ENCODE data around the gene RALGAPA1. TPM values are rescaled to one million over a fixed set of nuclear protein-coding genes. Genes with fewer than 3 reads are reported as not detected.
"Not testable (repeated sequence)": the region's sequence is repeated elsewhere in the genome, so short reads cannot be mapped to it uniquely, and the experiment has no call there.

The RALGAPA1 gene
- total RNA-seq, 1 experiment from 2014 or later: 31.7 TPM

DNA sequence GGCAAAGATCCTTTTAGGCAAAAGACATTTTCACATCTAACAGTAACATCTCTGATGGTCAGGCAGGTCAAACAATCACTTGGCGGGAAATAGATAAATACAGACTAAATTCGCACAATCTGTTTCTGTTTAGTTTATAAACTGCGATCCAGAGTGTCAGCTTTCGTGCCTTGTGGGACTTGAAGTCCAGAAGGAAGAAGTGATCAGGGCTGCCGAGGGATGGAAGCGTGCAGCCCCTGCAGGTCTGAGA lies 16.8 kb upstream of the RALGAPA1 start (continued):
- TF ChIP-seq, protein P1, sequence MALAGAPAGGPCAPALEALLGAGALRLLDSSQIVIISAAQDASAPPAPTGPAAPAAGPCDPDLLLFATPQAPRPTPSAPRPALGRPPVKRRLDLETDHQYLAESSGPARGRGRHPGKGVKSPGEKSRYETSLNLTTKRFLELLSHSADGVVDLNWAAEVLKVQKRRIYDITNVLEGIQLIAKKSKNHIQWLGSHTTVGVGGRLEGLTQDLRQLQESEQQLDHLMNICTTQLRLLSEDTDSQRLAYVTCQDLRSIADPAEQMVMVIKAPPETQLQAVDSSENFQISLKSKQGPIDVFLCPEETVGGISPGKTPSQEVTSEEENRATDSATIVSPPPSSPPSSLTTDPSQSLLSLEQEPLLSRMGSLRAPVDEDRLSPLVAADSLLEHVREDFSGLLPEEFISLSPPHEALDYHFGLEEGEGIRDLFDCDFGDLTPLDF (CRISPR knock-in tag; IDR thresholded peaks at IDR 0.05): no peak
- no peak for TF ChIP-seq TCF7 (CRISPR knock-in tag; IDR thresholded peaks at IDR 0.05; ENCODE audit: low read depth)
- TF ChIP-seq, protein P2, sequence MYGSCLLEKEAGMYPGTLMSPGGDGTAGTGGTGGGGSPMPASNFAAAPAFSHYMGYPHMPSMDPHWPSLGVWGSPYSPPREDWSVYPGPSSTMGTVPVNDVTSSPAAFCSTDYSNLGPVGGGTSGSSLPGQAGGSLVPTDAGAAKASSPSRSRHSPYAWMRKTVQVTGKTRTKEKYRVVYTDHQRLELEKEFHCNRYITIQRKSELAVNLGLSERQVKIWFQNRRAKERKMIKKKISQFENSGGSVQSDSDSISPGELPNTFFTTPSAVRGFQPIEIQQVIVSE (CRISPR knock-in tag; IDR thresholded peaks at IDR 0.05; ENCODE audit: borderline replicate concordance): no peak
- TF ChIP-seq, protein P3, sequence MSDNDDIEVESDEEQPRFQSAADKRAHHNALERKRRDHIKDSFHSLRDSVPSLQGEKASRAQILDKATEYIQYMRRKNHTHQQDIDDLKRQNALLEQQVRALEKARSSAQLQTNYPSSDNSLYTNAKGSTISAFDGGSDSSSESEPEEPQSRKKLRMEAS (CRISPR knock-in tag; IDR thresholded peaks at IDR 0.05): no peak
- no peak for TF ChIP-seq NFE2L1 (CRISPR knock-in tag; IDR thresholded peaks at IDR 0.05)
- TF ChIP-seq, protein P4, sequence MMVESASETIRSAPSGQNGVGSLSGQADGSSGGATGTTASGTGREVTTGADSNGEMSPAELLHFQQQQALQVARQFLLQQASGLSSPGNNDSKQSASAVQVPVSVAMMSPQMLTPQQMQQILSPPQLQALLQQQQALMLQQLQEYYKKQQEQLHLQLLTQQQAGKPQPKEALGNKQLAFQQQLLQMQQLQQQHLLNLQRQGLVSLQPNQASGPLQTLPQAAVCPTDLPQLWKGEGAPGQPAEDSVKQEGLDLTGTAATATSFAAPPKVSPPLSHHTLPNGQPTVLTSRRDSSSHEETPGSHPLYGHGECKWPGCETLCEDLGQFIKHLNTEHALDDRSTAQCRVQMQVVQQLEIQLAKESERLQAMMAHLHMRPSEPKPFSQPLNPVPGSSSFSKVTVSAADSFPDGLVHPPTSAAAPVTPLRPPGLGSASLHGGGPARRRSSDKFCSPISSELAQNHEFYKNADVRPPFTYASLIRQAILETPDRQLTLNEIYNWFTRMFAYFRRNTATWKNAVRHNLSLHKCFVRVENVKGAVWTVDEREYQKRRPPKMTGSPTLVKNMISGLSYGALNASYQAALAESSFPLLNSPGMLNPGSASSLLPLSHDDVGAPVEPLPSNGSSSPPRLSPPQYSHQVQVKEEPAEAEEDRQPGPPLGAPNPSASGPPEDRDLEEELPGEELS (CRISPR knock-in tag; IDR thresholded peaks at IDR 0.05): no peak
- TF ChIP-seq OVOL2 (CRISPR knock-in tag; IDR thresholded peaks at IDR 0.05; ENCODE audit: borderline replicate concordance): no peak
- TF ChIP-seq, protein P5, sequence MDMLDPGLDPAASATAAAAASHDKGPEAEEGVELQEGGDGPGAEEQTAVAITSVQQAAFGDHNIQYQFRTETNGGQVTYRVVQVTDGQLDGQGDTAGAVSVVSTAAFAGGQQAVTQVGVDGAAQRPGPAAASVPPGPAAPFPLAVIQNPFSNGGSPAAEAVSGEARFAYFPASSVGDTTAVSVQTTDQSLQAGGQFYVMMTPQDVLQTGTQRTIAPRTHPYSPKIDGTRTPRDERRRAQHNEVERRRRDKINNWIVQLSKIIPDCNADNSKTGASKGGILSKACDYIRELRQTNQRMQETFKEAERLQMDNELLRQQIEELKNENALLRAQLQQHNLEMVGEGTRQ (CRISPR knock-in tag; IDR thresholded peaks at IDR 0.05): no peak
- TF ChIP-seq, protein P6, sequence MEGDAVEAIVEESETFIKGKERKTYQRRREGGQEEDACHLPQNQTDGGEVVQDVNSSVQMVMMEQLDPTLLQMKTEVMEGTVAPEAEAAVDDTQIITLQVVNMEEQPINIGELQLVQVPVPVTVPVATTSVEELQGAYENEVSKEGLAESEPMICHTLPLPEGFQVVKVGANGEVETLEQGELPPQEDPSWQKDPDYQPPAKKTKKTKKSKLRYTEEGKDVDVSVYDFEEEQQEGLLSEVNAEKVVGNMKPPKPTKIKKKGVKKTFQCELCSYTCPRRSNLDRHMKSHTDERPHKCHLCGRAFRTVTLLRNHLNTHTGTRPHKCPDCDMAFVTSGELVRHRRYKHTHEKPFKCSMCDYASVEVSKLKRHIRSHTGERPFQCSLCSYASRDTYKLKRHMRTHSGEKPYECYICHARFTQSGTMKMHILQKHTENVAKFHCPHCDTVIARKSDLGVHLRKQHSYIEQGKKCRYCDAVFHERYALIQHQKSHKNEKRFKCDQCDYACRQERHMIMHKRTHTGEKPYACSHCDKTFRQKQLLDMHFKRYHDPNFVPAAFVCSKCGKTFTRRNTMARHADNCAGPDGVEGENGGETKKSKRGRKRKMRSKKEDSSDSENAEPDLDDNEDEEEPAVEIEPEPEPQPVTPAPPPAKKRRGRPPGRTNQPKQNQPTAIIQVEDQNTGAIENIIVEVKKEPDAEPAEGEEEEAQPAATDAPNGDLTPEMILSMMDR (IDR thresholded peaks at IDR 0.05): no peak
- no peak for TF ChIP-seq ZNF138 (CRISPR knock-in tag; conservative IDR thresholded peaks at IDR 0.05)
- TF ChIP-seq NR2C2 (CRISPR knock-in tag; IDR thresholded peaks at IDR 0.05): no peak
- TF ChIP-seq, protein P7, sequence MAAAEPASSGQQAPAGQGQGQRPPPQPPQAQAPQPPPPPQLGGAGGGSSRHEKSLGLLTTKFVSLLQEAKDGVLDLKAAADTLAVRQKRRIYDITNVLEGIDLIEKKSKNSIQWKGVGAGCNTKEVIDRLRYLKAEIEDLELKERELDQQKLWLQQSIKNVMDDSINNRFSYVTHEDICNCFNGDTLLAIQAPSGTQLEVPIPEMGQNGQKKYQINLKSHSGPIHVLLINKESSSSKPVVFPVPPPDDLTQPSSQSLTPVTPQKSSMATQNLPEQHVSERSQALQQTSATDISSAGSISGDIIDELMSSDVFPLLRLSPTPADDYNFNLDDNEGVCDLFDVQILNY (CRISPR knock-in tag; IDR thresholded peaks at IDR 0.05): no peak

DNA sequence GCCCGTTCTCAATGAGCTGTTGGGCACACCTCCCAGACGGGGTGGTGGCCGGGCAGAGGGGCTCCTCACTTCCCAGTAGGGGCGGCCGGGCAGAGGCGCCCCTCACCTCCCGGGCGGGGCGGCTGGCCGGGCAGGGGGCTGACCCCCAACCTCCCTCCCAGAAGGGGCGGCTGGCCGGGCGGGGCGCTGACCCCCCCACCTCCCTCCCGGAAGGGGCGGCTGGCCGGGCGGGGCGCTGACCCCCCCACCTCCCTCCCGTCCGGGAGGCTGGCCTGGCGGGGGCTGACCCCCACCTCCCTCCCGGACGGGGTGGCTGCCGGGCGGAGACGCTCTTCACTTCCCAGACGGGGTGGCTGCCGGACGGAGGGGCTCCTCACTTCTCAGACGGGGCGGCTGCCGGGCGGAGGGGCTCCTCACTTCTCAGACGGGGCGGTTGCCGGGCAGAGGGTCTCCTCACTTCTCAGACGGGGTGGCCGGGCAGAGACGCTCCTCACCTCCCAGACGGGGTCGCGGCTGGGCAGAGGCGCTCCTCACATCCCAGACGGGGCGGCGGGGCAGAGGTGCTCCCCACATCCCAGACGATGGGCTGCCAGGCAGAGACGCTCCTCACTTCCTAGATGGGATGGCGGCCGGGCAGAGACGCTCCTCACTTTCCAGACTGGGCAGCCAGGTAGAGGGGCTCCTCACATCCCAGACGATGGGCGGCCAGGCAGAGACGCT lies 15.5 kb upstream of the RALGAPA1 start:
- Mint-ChIP-seq H3K4me3 (0 out of 2 replicates have a peak overlapping the region, but pooled peaks have one; percentile 80), H3K4me1 (peaks cover 13% of the 10 kb centered on the region)
- DNase-seq (ENCODE audit: low spot score); H3K36me3 Mint-ChIP-seq; POLR2A ChIA-PET; H3K9me3 Mint-ChIP-seq; ATAC-seq; H3K27ac Mint-ChIP-seq; H3K27me3 Mint-ChIP-seq (ENCODE audit: low read depth); CTCF ChIA-PET: not testable (repeated sequence)

DNA sequence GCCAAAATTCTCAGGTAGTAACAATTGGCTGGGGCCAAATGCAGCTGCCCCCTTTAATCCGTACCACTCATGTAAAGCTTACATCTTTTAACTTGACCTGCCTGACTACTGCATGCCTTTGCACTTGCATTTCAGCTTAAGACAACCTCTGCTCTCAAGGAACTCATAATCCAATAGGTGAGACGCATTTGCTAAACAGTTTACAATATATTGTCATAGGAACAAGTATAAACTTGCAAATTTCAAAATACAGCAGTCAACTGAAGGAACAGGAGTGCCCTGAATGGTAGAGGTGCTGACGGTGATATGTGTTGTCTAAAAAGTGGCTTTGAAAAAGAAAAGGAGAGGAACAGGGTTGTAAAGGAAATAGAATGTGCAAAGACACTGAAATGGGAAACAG lies 13.4 kb upstream of the RALGAPA1 start:
- ATAC-seq: no peak
- Mint-ChIP-seq H3K9me3 (no peaks in the 10 kb centered on the region), H3K36me3 (no peaks in the 10 kb centered on the region), H3K4me1 (peaks cover 8% of the 10 kb centered on the region), H3K27ac (no peak overlapping the region), H3K27me3 (ENCODE audit: low read depth) (no peaks in the 10 kb centered on the region), H3K4me3 (no peak overlapping the region)
- TF ChIP-seq NR3C1 (CRISPR knock-in tag; conservative IDR thresholded peaks at IDR 0.05; ENCODE audit: low read depth) (no peak), HMGA2 (CRISPR knock-in tag; IDR thresholded peaks at IDR 0.05) (no peak), NFE2L1 (CRISPR knock-in tag; IDR thresholded peaks at IDR 0.05) (no peak)
- ChIA-PET POLR2A (no interaction called here), CTCF (interaction anchor here (0.6 to 1.7 kb wide), 3 partner anchors 11 to 164 kb away, joined by 3 to 9 read pairs (median 4); no protein-coding TSS in a partner anchor)
- no peak for DNase-seq (ENCODE audit: low spot score)

All from WTC11 (cell line).